Stomach smooth muscle (tissue), 2 donors: ENCODE data around the gene KSR2.

ENCODE experiments used
- H3K27ac ChIP-seq: one replicate; pipeline ENCODE4 v1.7.0; 2013; ENCODE audit warnings: mild to moderate bottlenecking, low read length, inconsistent platforms
- H3K27me3 ChIP-seq, 2 donors: one replicate each; pipeline ENCODE4 v1.7.0; 2013; ENCODE audit warnings: low read length in 2 of 2; ENCODE audit not compliant: insufficient read depth in 2 of 2, control insufficient read depth in 1 of 2
- H3K36me3 ChIP-seq, 2 donors: one replicate each; pipeline ENCODE4 v1.7.0; 2013; ENCODE audit warnings: low read length in 2 of 2; ENCODE audit not compliant: control insufficient read depth in 2 of 2, insufficient read depth in 2 of 2
- H3K4me1 ChIP-seq: one replicate; pipeline ENCODE4 v1.7.0; 2013; ENCODE audit warnings: low read length; ENCODE audit not compliant: control insufficient read depth, insufficient read depth
- H3K4me3 ChIP-seq, 2 donors: one replicate each; pipeline ENCODE4 v1.7.0; 2013; ENCODE audit warnings: low read length in 2 of 2
- H3K9ac ChIP-seq, 2 donors: one replicate each; pipeline ENCODE4 v1.7.0; 2013; ENCODE audit warnings: low read length in 2 of 2, mild to moderate bottlenecking in 1 of 2
- H3K9me3 ChIP-seq, 2 donors: one replicate each; pipeline ENCODE4 v1.7.0; 2013; ENCODE audit warnings: low read length in 2 of 2; ENCODE audit not compliant: control insufficient read depth in 2 of 2
- donor health status: healthy.
- donor health status: Pancreatic carcinoma.

KSR2 gene

GRCh38 chr12:117430246-117430645 lies 538.5 kb downstream of the KSR2 start:
- peaks cover 0 to 3% of the 10 kb centered on the region in 2 donors for H3K9me3 ChIP-seq
- H3K27ac ChIP-seq: no peak overlapping the region
- peaks cover 0 to 3% of the 10 kb centered on the region in 2 donors for H3K27me3 ChIP-seq
- no peak overlapping the region for H3K9ac ChIP-seq
- H3K36me3 ChIP-seq: no peaks in the 10 kb centered on the region
- H3K4me3 ChIP-seq: no peak overlapping the region
- no peaks in the 10 kb centered on the region for H3K4me1 ChIP-seq

DNA sequence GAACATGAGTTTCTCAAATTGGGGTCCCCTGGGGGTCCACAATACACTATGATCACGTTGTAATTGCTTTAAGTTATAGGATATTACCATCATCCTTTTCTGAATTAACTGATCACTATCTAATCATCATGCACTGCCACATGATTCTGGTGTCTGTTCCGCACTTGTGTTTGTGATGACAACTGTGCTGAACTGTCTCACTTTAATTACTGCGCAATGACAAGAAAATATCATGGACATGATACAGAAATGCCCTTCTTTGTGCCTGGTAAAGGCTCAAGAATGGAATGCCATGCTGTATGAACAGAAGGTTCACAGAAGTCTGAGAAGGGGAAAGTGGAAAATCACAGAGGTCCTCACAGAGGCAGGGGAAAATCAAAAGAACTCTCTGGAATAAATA lies 541.6 kb downstream of the KSR2 start:
- no peak overlapping the region for H3K27ac ChIP-seq

DNA sequence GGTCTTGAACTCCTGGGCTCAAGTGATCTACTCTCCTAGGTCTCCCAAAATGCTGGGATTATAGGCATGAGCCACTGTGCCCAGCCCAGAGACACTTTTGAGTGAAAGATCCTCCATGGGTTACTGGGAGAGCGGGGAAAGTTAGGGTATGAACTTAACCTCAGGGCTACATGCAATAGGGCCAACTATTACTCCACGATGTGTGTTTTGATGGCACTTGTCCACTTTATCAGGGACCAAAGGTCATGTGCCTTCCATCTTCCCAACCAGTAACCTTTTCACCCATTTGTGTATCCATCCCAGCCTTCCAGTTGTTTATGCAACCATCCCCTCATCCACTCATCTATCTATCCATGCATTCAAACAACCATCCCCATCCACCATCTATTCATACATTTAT lies 546.8 kb downstream of the KSR2 start:
- Histone ChIP-seq H3K9me3 (no peaks in the 10 kb centered on the region), H3K4me3 (no peak overlapping the region), H3K4me1 (no peaks in the 10 kb centered on the region), H3K36me3 (no peaks in the 10 kb centered on the region), H3K27ac (no peak overlapping the region), H3K9ac (no peak overlapping the region), H3K27me3 (no peaks in the 10 kb centered on the region)

More for the DNA sequence above, 541.6 kb downstream of the KSR2 start:
- Histone ChIP-seq H3K9me3 (no peaks in the 10 kb centered on the region), H3K27me3 (no peaks in the 10 kb centered on the region), H3K4me3 (no peak overlapping the region), H3K36me3 (no peaks in the 10 kb centered on the region), H3K4me1 (no peaks in the 10 kb centered on the region), H3K9ac (no peak overlapping the region)

DNA sequence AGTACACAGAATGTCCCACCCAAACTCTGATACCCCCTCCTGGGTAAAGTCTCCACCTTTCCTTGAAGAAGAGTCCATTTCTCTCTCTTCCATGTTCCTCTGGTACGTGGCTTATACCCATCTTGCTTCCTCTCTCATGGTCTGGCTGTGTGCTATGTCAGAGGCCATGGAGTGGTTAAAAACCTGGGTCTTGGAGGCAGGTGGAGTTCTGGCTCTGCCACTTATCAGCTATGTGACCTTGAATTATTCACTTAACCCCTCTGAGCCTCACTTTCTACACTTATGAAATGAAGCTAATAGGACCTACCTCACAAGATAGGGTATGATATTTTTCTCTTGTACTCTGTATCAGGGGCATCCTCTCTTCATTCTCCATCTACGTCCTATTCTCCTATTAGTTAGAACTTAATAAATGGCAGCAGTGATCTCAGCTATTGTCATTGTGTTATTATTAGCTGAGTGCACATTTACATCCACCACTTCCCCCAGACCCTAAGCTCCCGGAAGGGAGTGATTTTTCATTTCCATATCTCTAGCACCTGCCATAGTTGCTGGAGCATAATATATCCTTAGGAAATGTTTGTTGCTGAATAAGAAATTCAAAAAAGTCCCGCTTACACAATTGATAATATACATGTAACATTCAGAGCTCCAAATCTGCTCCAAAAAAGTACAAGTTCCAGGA lies 547.6 kb downstream of the KSR2 start:
- H3K4me3 ChIP-seq: no peak overlapping the region
- no peaks in the 10 kb centered on the region for H3K27me3 ChIP-seq
- no peak overlapping the region for H3K27ac ChIP-seq
- H3K9me3 ChIP-seq: no peaks in the 10 kb centered on the region
- H3K36me3 ChIP-seq: no peaks in the 10 kb centered on the region
- no peaks in the 10 kb centered on the region for H3K4me1 ChIP-seq
- H3K9ac ChIP-seq: no peak overlapping the region

- no peak overlapping the region for H3K27ac ChIP-seq
These were observed 551.8 kb downstream of the KSR2 start for GRCh38 chr12:117417004-117417403.

DNA sequence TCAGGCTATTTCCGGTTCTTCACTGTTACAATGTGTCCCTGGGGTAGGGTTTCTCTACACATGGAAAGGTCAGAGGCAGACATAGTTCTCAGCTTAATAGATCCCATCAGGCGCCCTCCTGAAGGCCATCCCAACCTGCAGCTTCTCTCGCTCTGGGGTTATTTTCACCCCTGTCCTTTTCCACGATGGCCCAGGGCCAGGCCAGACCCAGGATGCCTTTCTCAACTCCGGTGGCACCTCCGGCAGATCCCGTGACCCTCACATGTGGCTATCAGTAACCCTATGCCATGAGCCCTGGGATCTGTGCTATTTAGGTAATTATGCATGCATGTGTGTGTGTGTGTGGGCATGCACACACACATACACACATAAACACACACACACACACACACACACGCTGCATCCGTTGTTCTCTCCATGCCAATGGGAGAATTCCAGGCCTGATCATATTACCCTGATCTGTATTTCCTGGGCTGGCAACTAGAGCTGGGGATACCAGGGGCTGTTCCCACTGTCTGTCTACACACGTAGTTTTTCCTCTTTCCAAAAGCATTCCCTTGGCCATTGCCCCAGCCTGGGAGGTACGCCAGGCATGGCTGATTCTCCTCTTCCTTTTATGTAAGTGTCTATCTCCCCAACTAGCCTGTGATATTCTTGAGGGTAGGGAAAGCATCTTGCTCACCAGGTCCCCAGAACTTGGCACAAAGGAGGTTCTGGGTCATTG lies 556.2 kb downstream of the KSR2 start:
- H3K4me1 ChIP-seq: peaks cover 4% of the 10 kb centered on the region
- H3K27me3 ChIP-seq: peaks cover 0 to 3% of the 10 kb centered on the region in 2 donors
- no peak overlapping the region for H3K9ac ChIP-seq
- no peaks in the 10 kb centered on the region for H3K36me3 ChIP-seq
- no peak overlapping the region for H3K4me3 ChIP-seq
- H3K9me3 ChIP-seq: peaks cover 0 to 2% of the 10 kb centered on the region in 2 donors
- no peak overlapping the region for H3K27ac ChIP-seq

More at GRCh38 chr12:117417004-117417403, 551.8 kb downstream of the KSR2 start:
- no peak overlapping the region for H3K4me3 ChIP-seq
- no peaks in the 10 kb centered on the region for H3K36me3 ChIP-seq
- no peaks in the 10 kb centered on the region for H3K4me1 ChIP-seq
- H3K9ac ChIP-seq: no peak overlapping the region
- H3K27me3 ChIP-seq: peaks cover 0 to 3% of the 10 kb centered on the region in 2 donors
- peaks cover 0 to 2% of the 10 kb centered on the region in 2 donors for H3K9me3 ChIP-seq

GRCh38 chr12:117409286-117409685 lies 559.5 kb downstream of the KSR2 start:
- no peak overlapping the region for H3K4me3 ChIP-seq
- no peaks in the 10 kb centered on the region for H3K36me3 ChIP-seq
- H3K4me1 ChIP-seq: peaks cover 4% of the 10 kb centered on the region
- H3K9ac ChIP-seq: no peak overlapping the region
- peaks cover 0 to 3% of the 10 kb centered on the region in 2 donors for H3K27me3 ChIP-seq
- peaks cover 0 to 3% of the 10 kb centered on the region in 2 donors for H3K9me3 ChIP-seq
- H3K27ac ChIP-seq: no peak overlapping the region

GRCh38 chr12:117408161-117408791 lies 560.5 kb downstream of the KSR2 start:
- Histone ChIP-seq H3K9me3 (peaks cover 0 to 10% of the 10 kb centered on the region in 2 donors), H3K27ac (no peak overlapping the region), H3K27me3 (peaks cover 0 to 3% of the 10 kb centered on the region in 2 donors), H3K4me3 (no peak overlapping the region), H3K9ac (no peak overlapping the region), H3K36me3 (no peaks in the 10 kb centered on the region), H3K4me1 (peaks cover 4% of the 10 kb centered on the region)

- Histone ChIP-seq H3K36me3 (no peaks in the 10 kb centered on the region), H3K9me3 (peaks cover 4 to 10% of the 10 kb centered on the region in 2 donors), H3K27ac (no peak overlapping the region), H3K27me3 (peaks cover 0 to 7% of the 10 kb centered on the region in 2 donors), H3K4me1 (peaks cover 4% of the 10 kb centered on the region), H3K9ac (no peak overlapping the region), H3K4me3 (no peak overlapping the region)
These were observed 563.9 kb downstream of the KSR2 start for GRCh38 chr12:117404940-117405339.

GRCh38 chr12:117404203-117404853 lies 564.5 kb downstream of the KSR2 start:
- H3K9ac ChIP-seq: no peak overlapping the region
- H3K27ac ChIP-seq: no peak overlapping the region
- H3K9me3 ChIP-seq: peaks cover 4 to 10% of the 10 kb centered on the region in 2 donors
- H3K4me1 ChIP-seq: peaks cover 4% of the 10 kb centered on the region
- peaks cover 0 to 7% of the 10 kb centered on the region in 2 donors for H3K27me3 ChIP-seq
- H3K36me3 ChIP-seq: no peaks in the 10 kb centered on the region
- no peak overlapping the region for H3K4me3 ChIP-seq
